HEK293 (cell line): ENCODE results near the gene ETNK1.

Experiments
- CTCF ChIA-PET: fragments of 350-600 bp; formaldehyde crosslinking; extraction: SDS; loops from one replicate; lab custom pipeline; 2021; ENCODE audit warnings: antibody characterized with exemption; lab: Yijun Ruan, JAX
- POLR2A ChIA-PET: fragments of 300-600 bp; formaldehyde crosslinking; extraction: SDS; loops from one replicate; lab custom pipeline; 2020; ENCODE audit warnings: antibody characterized with exemption, inconsistent platforms; lab: Yijun Ruan, JAX
- H3K27ac ChIP-seq: fragments of 200-500 bp; sonication (Bioruptor generic); 2 replicates; pipeline ENCODE4 v1.5.1; 2014; ENCODE audit warnings: low read depth, low read length, control low read depth, inconsistent platforms; ENCODE audit errors: extremely low read depth
- H3K36me3 ChIP-seq, 2 experiments: fragments of 200-500 bp in 1 of 2; sonication (Bioruptor generic) in 1 of 2; 1 replicate in 1 of 2; 2 replicates in 1 of 2; pipeline ENCODE4 v1.5.1; 2014 to 2017; ENCODE audit warnings: inconsistent platforms in 2 of 2, low read length in 2 of 2; ENCODE audit not compliant: control insufficient read depth in 2 of 2, insufficient read depth in 1 of 2
- H3K4me1 ChIP-seq: fragments of 200-500 bp; sonication (Bioruptor generic); 2 replicates; pipeline ENCODE4 v1.5.1; 2014; ENCODE audit warnings: mild to moderate bottlenecking, low read length, inconsistent platforms; ENCODE audit not compliant: control insufficient read depth, insufficient read depth
- H3K4me3 ChIP-seq: 2 replicates; pipeline ENCODE4 v1.5.1; 2011; ENCODE audit warnings: low read depth, mild to moderate bottlenecking, control low read depth, low read length, moderate library complexity
- H3K9me3 ChIP-seq: fragments of 200-500 bp; sonication (Bioruptor generic); 2 replicates; pipeline ENCODE4 v1.5.1; 2014; ENCODE audit warnings: low read depth, low read length, inconsistent platforms; ENCODE audit not compliant: control insufficient read depth, insufficient read depth
- KLF16 ChIP-seq: fragments of 450-650 bp; formaldehyde crosslinking; IDR thresholded peaks from 2 replicates; pipeline ENCODE4 v1.5.1; 2017; ENCODE audit warnings: missing biosample characterization, missing genetic modification characterization
- ZBTB20 ChIP-seq: fragments of 450-650 bp; formaldehyde crosslinking; IDR thresholded peaks from 2 replicates; pipeline ENCODE4 v1.5.1; 2016; ENCODE audit warnings: missing biosample characterization, missing genetic modification characterization
- ZNF146 ChIP-seq: fragments of 450-650 bp; formaldehyde crosslinking; IDR thresholded peaks from 2 replicates; pipeline ENCODE4 v1.5.1; 2016; ENCODE audit warnings: missing biosample characterization, missing genetic modification characterization
- ZNF214 ChIP-seq: fragments of 450-650 bp; formaldehyde crosslinking; IDR thresholded peaks from 2 replicates; pipeline ENCODE4 v1.5.1; 2017; ENCODE audit warnings: missing biosample characterization, mild to moderate bottlenecking, missing genetic modification characterization, borderline replicate concordance
- ZNF335 ChIP-seq: fragments of 450-650 bp; formaldehyde crosslinking; conservative IDR thresholded peaks from 2 replicates; pipeline ENCODE4 v1.5.1; 2016; ENCODE audit warnings: missing biosample characterization, missing genetic modification characterization
- ZNF404 ChIP-seq: fragments of 450-650 bp; formaldehyde crosslinking; IDR thresholded peaks from 2 replicates; pipeline ENCODE4 v1.5.1; 2017; ENCODE audit warnings: missing biosample characterization, missing genetic modification characterization
- ZNF626 ChIP-seq: fragments of 450-650 bp; sonication (Bioruptor Pico); formaldehyde crosslinking; IDR thresholded peaks from 2 replicates; pipeline ENCODE4 v1.5.1; 2018; ENCODE audit warnings: missing biosample characterization, missing genetic modification characterization, inconsistent platforms
- ZNF677 ChIP-seq: fragments of 450-650 bp; IDR thresholded peaks from 2 replicates; pipeline ENCODE4 v1.5.0; 2018; ENCODE audit warnings: missing biosample characterization, mild to moderate bottlenecking, missing genetic modification characterization, moderate library complexity
- TF ChIP-seq, protein P1 (sequence below): fragments of 450-650 bp; formaldehyde crosslinking; IDR thresholded peaks from 2 replicates; pipeline ENCODE4 v1.5.1; 2016; ENCODE audit warnings: missing biosample characterization, missing genetic modification characterization
- TF ChIP-seq, protein P2 (sequence below): fragments of 450-650 bp; IDR thresholded peaks from 2 replicates; pipeline ENCODE4 v1.5.1; 2018; ENCODE audit warnings: missing biosample characterization, missing genetic modification characterization
- TF ChIP-seq, protein P3 (sequence below): fragments of 450-650 bp; formaldehyde crosslinking; IDR thresholded peaks from 2 replicates; pipeline ENCODE4 v1.5.1; 2016; ENCODE audit warnings: missing biosample characterization, missing genetic modification characterization
- TF ChIP-seq, protein P4 (sequence below): fragments of 450-650 bp; formaldehyde crosslinking; IDR thresholded peaks from 2 replicates; pipeline ENCODE4 v1.5.1; 2016; ENCODE audit warnings: missing biosample characterization, missing genetic modification characterization
- TF ChIP-seq, protein P5 (sequence below): fragments of 450-650 bp; formaldehyde crosslinking; IDR thresholded peaks from 2 replicates; pipeline ENCODE4 v1.5.1; 2016; ENCODE audit warnings: missing biosample characterization, missing genetic modification characterization, low read depth

Gene ETNK1

DNA sequence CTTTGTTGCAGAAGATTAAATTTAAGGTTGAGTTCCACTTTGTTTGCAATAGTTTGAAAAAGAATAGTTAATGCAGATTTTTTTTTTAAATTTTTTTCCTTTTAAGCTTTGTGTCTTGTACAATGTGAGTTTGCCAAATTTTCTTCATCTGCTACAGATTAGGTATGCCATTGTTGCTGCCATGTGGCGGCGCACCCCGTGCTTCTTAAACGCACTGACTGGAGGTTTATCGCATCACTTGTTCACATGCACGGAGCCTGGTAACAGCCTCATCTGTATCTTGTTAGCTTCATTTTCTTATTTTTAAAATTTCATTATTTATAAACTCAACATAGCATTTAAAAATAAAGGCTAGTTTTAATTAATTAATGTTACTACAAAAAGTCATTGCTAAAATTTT is 43.5 kb downstream of the ETNK1 start:
- Histone ChIP-seq H3K9me3 (no peaks in the 10 kb centered on the region), H3K27ac (no peak overlapping the region), H3K4me1 (no peaks in the 10 kb centered on the region), H3K36me3 (peaks cover 16 to 21% of the 10 kb centered on the region in 2 experiments), H3K4me3 (no peak overlapping the region)
- ChIA-PET POLR2A (no interaction called here), CTCF (interaction anchor here (0.6 kb wide), 2 partner anchors 133 to 892 kb away, joined by 3 to 4 read pairs; no protein-coding TSS in a partner anchor)
- TF ChIP-seq ZNF404 (tag by site-specific recombination): no peak
- TF ChIP-seq, protein P1, sequence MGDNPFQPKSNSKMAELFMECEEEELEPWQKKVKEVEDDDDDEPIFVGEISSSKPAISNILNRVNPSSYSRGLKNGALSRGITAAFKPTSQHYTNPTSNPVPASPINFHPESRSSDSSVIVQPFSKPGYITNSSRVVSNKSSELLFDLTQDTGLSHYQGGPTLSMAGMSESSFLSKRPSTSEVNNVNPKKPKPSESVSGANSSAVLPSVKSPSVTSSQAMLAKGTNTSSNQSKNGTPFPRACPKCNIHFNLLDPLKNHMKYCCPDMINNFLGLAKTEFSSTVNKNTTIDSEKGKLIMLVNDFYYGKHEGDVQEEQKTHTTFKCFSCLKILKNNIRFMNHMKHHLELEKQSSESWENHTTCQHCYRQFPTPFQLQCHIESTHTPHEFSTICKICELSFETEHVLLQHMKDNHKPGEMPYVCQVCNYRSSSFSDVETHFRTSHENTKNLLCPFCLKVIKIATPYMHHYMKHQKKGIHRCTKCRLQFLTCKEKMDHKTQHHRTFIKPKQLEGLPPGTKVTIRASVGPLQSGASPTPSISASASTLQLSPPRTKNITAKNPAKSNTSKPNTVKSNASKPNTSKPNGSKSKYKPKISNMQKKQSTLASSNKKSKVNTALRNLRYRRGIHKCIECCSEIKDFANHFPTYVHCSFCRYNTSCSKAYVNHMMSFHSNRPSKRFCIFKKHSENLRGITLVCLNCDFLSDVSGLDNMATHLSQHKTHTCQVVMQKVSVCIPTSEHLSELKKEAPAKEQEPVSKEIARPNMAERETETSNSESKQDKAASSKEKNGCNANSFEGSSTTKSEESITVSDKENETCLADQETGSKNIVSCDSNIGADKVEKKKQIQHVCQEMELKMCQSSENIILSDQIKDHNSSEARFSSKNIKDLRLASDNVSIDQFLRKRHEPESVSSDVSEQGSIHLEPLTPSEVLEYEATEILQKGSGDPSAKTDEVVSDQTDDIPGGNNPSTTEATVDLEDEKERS: no peak
- no peak for TF ChIP-seq ZNF146 (tag by site-specific recombination)

DNA sequence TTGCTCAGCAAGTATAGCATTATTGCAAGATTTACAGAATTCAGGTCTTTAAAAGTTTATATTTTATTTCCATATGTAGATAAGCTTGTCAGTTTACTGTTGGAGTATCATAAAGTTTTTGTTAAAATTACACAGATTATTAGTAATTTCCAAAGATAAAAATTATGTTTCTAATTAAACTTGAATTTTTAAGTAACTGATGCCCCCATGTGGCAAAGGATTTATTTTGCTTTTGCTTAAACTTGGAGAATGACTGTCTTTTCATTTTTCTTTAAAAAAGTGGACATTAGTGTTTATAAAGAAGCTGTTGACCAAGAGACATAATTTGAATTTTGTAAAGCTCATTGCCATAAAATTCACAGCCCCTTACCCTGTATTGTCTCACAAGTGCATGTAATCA is 45.8 kb downstream of the ETNK1 start:
- no peak overlapping the region for H3K27ac ChIP-seq
- H3K9me3 ChIP-seq: no peaks in the 10 kb centered on the region
- H3K4me3 ChIP-seq: no peak overlapping the region
- ChIA-PET CTCF (interaction anchor here (0.6 to 1.8 kb wide), 8 partner anchors 8 to 213 kb away, joined by 3 to 6 read pairs (median 4); partner anchors contain the start of gene C2CD5), POLR2A (no interaction called here)
- TF ChIP-seq KLF16 (tag by site-specific recombination) (no peak), ZNF677 (no peak), ZNF214 (tag by site-specific recombination) (no peak), ZBTB20 (tag by site-specific recombination) (no peak), ZNF626 (tag by site-specific recombination) (no peak), ZNF335 (no peak)
- TF ChIP-seq, protein P2, sequence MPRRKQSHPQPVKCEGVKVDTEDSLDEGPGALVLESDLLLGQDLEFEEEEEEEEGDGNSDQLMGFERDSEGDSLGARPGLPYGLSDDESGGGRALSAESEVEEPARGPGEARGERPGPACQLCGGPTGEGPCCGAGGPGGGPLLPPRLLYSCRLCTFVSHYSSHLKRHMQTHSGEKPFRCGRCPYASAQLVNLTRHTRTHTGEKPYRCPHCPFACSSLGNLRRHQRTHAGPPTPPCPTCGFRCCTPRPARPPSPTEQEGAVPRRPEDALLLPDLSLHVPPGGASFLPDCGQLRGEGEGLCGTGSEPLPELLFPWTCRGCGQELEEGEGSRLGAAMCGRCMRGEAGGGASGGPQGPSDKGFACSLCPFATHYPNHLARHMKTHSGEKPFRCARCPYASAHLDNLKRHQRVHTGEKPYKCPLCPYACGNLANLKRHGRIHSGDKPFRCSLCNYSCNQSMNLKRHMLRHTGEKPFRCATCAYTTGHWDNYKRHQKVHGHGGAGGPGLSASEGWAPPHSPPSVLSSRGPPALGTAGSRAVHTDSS: no peak
- TF ChIP-seq, protein P3, sequence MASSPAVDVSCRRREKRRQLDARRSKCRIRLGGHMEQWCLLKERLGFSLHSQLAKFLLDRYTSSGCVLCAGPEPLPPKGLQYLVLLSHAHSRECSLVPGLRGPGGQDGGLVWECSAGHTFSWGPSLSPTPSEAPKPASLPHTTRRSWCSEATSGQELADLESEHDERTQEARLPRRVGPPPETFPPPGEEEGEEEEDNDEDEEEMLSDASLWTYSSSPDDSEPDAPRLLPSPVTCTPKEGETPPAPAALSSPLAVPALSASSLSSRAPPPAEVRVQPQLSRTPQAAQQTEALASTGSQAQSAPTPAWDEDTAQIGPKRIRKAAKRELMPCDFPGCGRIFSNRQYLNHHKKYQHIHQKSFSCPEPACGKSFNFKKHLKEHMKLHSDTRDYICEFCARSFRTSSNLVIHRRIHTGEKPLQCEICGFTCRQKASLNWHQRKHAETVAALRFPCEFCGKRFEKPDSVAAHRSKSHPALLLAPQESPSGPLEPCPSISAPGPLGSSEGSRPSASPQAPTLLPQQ (tag by site-specific recombination): no peak
- TF ChIP-seq, protein P4, sequence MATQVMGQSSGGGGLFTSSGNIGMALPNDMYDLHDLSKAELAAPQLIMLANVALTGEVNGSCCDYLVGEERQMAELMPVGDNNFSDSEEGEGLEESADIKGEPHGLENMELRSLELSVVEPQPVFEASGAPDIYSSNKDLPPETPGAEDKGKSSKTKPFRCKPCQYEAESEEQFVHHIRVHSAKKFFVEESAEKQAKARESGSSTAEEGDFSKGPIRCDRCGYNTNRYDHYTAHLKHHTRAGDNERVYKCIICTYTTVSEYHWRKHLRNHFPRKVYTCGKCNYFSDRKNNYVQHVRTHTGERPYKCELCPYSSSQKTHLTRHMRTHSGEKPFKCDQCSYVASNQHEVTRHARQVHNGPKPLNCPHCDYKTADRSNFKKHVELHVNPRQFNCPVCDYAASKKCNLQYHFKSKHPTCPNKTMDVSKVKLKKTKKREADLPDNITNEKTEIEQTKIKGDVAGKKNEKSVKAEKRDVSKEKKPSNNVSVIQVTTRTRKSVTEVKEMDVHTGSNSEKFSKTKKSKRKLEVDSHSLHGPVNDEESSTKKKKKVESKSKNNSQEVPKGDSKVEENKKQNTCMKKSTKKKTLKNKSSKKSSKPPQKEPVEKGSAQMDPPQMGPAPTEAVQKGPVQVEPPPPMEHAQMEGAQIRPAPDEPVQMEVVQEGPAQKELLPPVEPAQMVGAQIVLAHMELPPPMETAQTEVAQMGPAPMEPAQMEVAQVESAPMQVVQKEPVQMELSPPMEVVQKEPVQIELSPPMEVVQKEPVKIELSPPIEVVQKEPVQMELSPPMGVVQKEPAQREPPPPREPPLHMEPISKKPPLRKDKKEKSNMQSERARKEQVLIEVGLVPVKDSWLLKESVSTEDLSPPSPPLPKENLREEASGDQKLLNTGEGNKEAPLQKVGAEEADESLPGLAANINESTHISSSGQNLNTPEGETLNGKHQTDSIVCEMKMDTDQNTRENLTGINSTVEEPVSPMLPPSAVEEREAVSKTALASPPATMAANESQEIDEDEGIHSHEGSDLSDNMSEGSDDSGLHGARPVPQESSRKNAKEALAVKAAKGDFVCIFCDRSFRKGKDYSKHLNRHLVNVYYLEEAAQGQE: no peak
- TF ChIP-seq, protein P5, sequence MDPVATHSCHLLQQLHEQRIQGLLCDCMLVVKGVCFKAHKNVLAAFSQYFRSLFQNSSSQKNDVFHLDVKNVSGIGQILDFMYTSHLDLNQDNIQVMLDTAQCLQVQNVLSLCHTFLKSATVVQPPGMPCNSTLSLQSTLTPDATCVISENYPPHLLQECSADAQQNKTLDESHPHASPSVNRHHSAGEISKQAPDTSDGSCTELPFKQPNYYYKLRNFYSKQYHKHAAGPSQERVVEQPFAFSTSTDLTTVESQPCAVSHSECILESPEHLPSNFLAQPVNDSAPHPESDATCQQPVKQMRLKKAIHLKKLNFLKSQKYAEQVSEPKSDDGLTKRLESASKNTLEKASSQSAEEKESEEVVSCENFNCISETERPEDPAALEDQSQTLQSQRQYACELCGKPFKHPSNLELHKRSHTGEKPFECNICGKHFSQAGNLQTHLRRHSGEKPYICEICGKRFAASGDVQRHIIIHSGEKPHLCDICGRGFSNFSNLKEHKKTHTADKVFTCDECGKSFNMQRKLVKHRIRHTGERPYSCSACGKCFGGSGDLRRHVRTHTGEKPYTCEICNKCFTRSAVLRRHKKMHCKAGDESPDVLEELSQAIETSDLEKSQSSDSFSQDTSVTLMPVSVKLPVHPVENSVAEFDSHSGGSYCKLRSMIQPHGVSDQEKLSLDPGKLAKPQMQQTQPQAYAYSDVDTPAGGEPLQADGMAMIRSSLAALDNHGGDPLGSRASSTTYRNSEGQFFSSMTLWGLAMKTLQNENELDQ (tag by site-specific recombination): no peak
- peaks cover 34 to 41% of the 10 kb centered on the region in 2 experiments for H3K36me3 ChIP-seq
- no peaks in the 10 kb centered on the region for H3K4me1 ChIP-seq
